ENCODE results near the gene FOXP1.
A peak's percentile ranks its signal among the peaks of the same experiment; 100 is the strongest.

FOXP1 gene

DNA sequence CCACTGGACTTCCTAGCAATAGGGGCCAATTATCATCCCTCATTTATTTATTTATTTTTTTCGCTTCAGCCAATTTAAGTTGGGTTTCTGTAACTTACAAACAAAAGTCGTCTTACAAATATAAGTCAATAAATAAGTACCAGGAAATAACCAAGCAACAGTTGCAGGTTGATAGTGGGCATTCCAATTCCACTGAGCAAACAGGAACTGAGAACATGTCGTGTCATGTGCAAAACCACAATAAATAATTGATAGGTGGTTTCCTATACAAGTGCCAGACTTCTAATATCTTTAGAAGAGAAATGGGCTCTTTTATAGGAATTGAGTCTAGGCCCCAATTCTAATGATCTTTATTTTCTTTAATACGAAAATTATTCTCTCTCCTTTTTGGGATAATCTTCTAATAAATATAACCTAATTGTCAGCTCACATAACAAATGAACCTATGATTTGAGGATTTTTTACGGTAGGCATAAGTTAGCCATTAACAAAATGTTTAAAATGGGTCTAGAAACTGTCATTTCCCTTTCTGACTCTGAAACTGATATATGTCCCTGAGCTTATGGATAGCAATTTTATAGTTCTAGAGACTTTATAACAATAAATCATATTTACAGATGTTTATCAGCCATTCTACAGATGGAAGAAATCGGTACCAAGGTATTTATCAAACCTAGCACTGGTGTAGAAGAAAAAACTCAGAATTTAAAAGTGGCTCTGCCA lies 571.8 kb downstream of the FOXP1 start:
- TF ChIP-seq, protein P1, sequence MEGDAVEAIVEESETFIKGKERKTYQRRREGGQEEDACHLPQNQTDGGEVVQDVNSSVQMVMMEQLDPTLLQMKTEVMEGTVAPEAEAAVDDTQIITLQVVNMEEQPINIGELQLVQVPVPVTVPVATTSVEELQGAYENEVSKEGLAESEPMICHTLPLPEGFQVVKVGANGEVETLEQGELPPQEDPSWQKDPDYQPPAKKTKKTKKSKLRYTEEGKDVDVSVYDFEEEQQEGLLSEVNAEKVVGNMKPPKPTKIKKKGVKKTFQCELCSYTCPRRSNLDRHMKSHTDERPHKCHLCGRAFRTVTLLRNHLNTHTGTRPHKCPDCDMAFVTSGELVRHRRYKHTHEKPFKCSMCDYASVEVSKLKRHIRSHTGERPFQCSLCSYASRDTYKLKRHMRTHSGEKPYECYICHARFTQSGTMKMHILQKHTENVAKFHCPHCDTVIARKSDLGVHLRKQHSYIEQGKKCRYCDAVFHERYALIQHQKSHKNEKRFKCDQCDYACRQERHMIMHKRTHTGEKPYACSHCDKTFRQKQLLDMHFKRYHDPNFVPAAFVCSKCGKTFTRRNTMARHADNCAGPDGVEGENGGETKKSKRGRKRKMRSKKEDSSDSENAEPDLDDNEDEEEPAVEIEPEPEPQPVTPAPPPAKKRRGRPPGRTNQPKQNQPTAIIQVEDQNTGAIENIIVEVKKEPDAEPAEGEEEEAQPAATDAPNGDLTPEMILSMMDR (conservative IDR thresholded peaks at IDR 0.05), result no peak
- H3K27ac ChIP-seq, result peak overlapping the region; percentile 72

GRCh38 chr3:71010726-71011455 lies 572.6 kb downstream of the FOXP1 start:
- peak overlapping the region; percentile 72 for H3K27ac ChIP-seq
- TF ChIP-seq, protein P1 (conservative IDR thresholded peaks at IDR 0.05), result no peak

DNA sequence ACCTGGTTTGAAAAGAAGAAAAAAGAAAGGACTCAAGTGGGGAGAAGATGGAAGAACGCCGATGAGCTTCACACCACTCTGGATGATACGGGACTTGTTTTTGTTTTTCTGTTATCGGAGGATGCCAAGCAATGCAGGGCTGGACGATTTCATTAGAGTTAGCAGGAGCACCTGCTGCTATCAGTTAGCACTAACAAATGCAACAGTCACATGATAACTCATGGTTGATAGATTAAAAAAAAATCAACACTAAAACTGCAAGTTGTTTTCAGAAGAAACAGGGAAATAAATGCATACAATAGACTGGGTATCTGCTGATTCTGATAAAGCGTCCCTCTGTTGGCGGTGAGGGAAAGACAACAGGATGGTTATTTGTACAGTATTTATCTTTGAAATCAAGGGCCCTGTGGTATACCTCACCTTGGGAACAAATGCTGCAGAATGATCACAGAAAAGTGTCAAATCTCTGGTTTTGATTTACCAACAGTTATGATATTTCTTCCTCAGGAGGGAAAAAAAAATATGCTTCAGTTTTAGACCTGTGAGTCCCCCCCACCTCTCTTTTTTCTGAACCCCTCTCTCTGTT lies 575.1 kb downstream of the FOXP1 start:
- H3K27ac ChIP-seq, result peak overlapping the region; percentile 72
- TF ChIP-seq, protein P1 (conservative IDR thresholded peaks at IDR 0.05), result no peak

DNA sequence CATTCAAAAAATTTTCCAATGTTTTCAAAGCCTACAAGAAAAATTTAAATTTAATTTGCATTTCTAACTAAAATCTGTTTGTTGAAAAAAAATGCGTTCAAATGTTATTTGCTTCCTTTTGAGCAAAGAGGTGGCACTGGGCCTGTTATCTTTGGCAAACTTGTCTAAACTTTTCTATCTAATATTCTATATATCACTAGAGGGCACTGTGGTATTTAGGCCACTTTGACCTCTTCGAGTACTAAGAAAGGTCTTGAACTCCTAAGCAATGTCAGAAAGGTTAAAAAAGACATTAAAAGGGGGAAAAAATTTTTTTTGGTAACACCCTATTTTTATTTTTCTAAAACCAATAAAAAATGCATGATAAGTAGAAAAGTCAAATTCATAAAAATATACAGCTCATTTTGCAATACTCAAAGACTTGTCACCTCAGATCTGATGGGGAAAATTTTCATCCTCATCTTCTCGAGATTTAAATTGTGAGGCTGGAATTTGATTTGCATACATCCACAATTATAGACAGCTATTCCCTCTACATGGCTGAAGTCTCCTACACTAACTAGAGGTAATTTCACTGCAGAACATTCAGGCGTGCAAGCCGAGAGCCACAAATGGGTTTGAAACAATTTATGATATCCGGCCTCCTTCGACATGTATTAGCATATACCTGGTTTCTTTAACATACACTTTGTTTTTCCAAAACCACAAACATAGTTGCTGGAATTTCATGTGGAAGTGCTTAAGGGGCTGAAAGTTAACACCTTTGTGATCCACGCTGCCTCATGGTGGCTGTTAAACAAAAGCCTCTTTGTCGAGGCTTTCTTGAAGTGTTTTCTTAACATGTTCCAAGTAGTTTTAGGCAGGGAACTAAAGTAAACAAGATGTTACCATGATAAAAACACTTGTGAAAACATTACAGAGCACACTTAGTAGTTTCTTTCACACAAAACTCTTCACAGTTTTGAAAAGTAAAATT lies 576.4 kb downstream of the FOXP1 start:
- TF ChIP-seq, protein P1 (conservative IDR thresholded peaks at IDR 0.05), result peak; percentile 87
- H3K27ac ChIP-seq, result peak overlapping the region; percentile 72

- peak overlapping the region; percentile 72 for H3K27ac ChIP-seq
- TF ChIP-seq, protein P1 (conservative IDR thresholded peaks at IDR 0.05), result no peak
Measured at GRCh38 chr3:71005702-71006321, 577.7 kb downstream of the FOXP1 start.

DNA sequence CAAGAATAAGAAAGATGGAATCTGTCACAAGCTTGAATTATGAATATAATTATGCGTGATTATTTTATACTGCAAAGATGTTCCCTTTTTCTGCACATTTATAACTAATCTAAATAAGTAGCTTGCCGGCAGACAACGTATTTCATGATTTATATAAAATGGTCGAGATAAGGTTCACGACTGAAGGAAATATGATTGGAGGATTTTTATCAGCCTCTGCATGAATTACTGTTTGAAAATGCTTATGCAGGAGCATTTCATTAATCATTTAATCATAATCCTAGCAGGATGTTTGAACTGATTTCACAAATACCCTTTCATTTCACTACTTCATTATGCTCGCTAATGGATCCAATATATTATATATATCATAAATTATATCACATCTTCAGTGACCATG lies 580.0 kb downstream of the FOXP1 start:
- H3K27ac ChIP-seq, result no peak overlapping the region
- TF ChIP-seq, protein P1 (conservative IDR thresholded peaks at IDR 0.05), result no peak

Measured in VCaP (cell line).